Ovary (tissue), 9 donors: ENCODE results near the gene TRRAP. TPM values are rescaled to one million over a fixed set of nuclear protein-coding genes. Genes with fewer than 3 reads are reported as not detected.

ENCODE experiments used
- DNase-seq, 5 donors: peaks; one replicate each; pipeline ENCODE4 v3.0.0-alpha.2; 2019 to 2020
- H3K27ac ChIP-seq, 2 donors: fragments of 200-600 bp; one replicate each; pipeline versions ENCODE4 v1.5.1 to v1.8.0; 2019 to 2022
- H3K27me3 ChIP-seq: fragments of 200-600 bp; one replicate; pipeline ENCODE4 v1.8.0; 2022
- H3K36me3 ChIP-seq: fragments of 200-600 bp; sonication (generic); one replicate; pipeline ENCODE4 v1.5.1; 2019
- H3K4me1 ChIP-seq: one replicate; pipeline ENCODE4 v1.8.1; 2013; ENCODE audit warnings: mild to moderate bottlenecking, moderate library complexity; ENCODE audit not compliant: insufficient read depth
- H3K4me3 ChIP-seq: fragments of 200-600 bp; sonication (generic); one replicate; pipeline ENCODE4 v1.5.1; 2017
- H3K9me3 ChIP-seq, 2 donors: fragments of 200-600 bp in 1 of 2; sonication (generic) in 1 of 2; one replicate each; pipeline versions ENCODE4 v1.5.1 to v1.8.1; 2013 to 2019; ENCODE audit warnings: mild to moderate bottlenecking in 1 of 2, moderate library complexity in 1 of 2
- CTCF ChIP-seq, 3 donors: fragments of 450-650 bp in 2 of 3; fragments of 200-600 bp in 1 of 3; IDR thresholded peaks; one replicate each; pipeline versions ENCODE4 v1.5.1 to v1.8.0; 2016 to 2022; ENCODE audit warnings: antibody characterized with exemption in 3 of 3, mild to moderate bottlenecking in 1 of 3
- EP300 ChIP-seq: sonication (generic); formaldehyde crosslinking; IDR thresholded peaks from one replicate; pipeline ENCODE4 v1.6.1; 2017; ENCODE audit warnings: antibody characterized with exemption
- POLR2A ChIP-seq: fragments of 450-650 bp; IDR thresholded peaks from one replicate; pipeline ENCODE4 v1.6.1; 2017; ENCODE audit warnings: antibody characterized with exemption, mild to moderate bottlenecking, moderate library complexity
- WGBS, 3 donors: extraction: QIAGEN DNeasy Blood & Tissue Kit in 1 of 3; methylation state at CpG; one replicate each; pipeline versions ENCODE4 v1.1.5 to v1.1.7; 2013 to 2017; 5-methylcytosine and 5-hydroxymethylcytosine counted together
- intact Hi-C, 4 donors: fragments of 100-400 bp; cut with DNase I; formaldehyde crosslinking; loops; one replicate each; pipeline versions ENCODE4 v1.11.0 to v1.15.1; 2022 to 2023
- polyA plus RNA-seq, 2 donors: library from polyadenylated mRNA; stranded (reverse); fragments of 200-250 nt in 1 of 2; fragments of 350-450 nt in 1 of 2; fragmentation: Illumina TruSeq in 1 of 2; extraction: RNeasy Lipid Tissue Mini Kit (QIAGEN cat#74804) in 1 of 2; gene quantifications; one replicate each; pipeline ENCODE4 v1.2.3, GENCODE V29; 2013 to 2014
- total RNA-seq, 7 donors: library from RNA; depleted of rRNA in 2 of 7; stranded (reverse); fragments of >200 nt in 2 of 7; fragmentation: NEBNext Ultra II Directional in 3 of 7; extraction: Animal tissue kit (Norgen Biotek cat#: 25700) in 3 of 7; gene quantifications; one replicate each; pipeline versions ENCODE4 v1.1.0 to v1.2.4, GENCODE V29; 2016 to 2023
- donor health status: DM: no; HTN: no; CAD: no; lungs with moderate emphysema.
- donor health status: DM: no; HTN: no; CAD: no.
- donor health status: Bipolar disorder and iron deficiency.
- donor health status: DM: yes; HTN: yes; CAD: no.
- donor health status: DM: no; HTN: no; CAD: no.
- donor health status: DM: yes; HTN: yes; CAD: no.

Gene TRRAP
- total and polyA plus RNA-seq, 9 donors, result 15.9 to 47.9 (median 36.6) TPM

DNA sequence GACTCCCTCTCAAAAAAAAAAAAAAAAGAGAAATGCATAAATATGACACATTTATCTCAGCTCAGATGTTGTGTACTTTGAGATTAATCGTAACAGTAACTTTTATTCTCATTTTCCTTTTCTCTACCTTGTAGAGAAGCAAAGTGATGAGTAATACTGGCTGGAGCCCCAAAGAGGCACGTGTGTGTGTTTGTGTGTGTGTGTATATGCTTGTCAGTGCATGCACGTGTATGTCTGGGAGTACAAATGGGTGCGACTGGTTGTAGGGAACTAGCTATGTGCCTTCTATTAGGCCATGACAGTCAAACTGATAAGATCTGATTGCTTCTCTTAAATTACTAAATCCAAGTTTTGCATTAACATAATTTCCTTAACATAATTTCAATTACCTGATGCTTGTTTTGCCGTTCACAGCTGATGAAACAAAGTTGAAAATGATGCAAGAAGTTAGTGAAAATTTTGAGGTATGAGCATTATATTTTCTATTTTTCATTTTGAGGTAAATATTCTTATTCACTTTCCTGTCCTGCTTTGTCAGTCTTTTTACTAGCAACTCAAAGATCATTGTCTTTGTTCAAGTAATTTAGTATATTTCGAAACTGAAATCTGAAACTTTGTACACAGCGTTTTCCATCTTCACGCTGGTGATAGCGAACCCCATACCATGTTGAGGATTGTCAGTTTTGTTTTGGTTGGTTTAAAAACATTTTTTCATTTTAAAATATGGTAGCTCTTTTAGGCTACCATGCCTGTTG lies 3.4 kb downstream of the TRRAP start:
- H3K36me3 ChIP-seq, result no peaks in the 10 kb centered on the region
- peaks cover 11% of the 10 kb centered on the region for H3K4me1 ChIP-seq
- H3K4me3 ChIP-seq, result no peak overlapping the region
- no peak for DNase-seq
- WGBS, 3 donors, result 81 to 82% (median 82%) methylated on average over 9 of the region's 9 CpGs
- intact Hi-C loops, result no loop called here
- no peak for TF ChIP-seq POLR2A
- no peak for TF ChIP-seq CTCF (IDR thresholded peaks at IDR 0.05)
- TF ChIP-seq EP300, result no peak
- no peaks in the 10 kb centered on the region for H3K9me3 ChIP-seq
- no peak overlapping the region for H3K27ac ChIP-seq
- no peaks in the 10 kb centered on the region for H3K27me3 ChIP-seq

DNA sequence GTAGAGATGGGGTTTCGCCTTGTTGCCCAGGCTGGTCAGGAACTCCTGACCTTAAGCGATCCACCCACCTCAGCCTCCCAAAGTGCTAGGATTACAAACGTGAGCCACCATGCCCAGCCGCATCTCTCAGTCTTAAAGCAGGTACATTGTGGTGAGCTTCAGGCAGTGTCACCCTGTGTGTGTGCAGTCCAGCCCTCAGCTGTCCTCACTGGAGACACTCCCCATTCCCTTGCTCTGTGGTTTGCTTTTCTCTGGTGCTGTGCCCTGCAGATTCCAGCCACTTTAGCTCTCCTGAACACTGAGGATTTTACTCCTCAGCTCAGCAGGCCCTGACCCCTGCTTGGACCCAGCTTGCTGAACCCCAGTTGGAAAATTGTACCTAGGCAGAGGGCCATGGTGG lies 6.1 kb downstream of the TRRAP start:
- H3K27ac ChIP-seq, result no peak overlapping the region
- H3K27me3 ChIP-seq, result no peaks in the 10 kb centered on the region
- H3K9me3 ChIP-seq, result no peaks in the 10 kb centered on the region
- peaks cover 6% of the 10 kb centered on the region for H3K4me1 ChIP-seq
- no peak overlapping the region for H3K4me3 ChIP-seq
- no peak for TF ChIP-seq EP300
- no peak for TF ChIP-seq CTCF (IDR thresholded peaks at IDR 0.05)
- no peak for TF ChIP-seq POLR2A
- H3K36me3 ChIP-seq, result no peaks in the 10 kb centered on the region
- DNase-seq, result no peak
- intact Hi-C loops, result no loop called here
- WGBS, 3 donors, result 83 to 87% (median 86%) methylated on average over 4 of the region's 4 CpGs

GRCh38 chr7:98887038-98887437 lies 8.7 kb downstream of the TRRAP start:
- Histone ChIP-seq H3K4me1 (no peaks in the 10 kb centered on the region), H3K27me3 (no peaks in the 10 kb centered on the region), H3K4me3 (no peak overlapping the region), H3K36me3 (no peaks in the 10 kb centered on the region), H3K27ac (no peak overlapping the region), H3K9me3 (no peaks in the 10 kb centered on the region)
- TF ChIP-seq POLR2A (no peak), CTCF (IDR thresholded peaks at IDR 0.05) (no peak), EP300 (no peak)
- DNase-seq, result no peak
- intact Hi-C loops, result no loop called here

GRCh38 chr7:98892609-98893008 lies 14.3 kb downstream of the TRRAP start:
- H3K27ac ChIP-seq, result no peak overlapping the region
- 94 to 95% (median 94%) methylated on average over 7 of the region's 7 CpGs for WGBS, 3 donors
- no peak overlapping the region for H3K4me3 ChIP-seq
- intact Hi-C loops, result no loop called here
- H3K27me3 ChIP-seq, result no peaks in the 10 kb centered on the region
- no peak for TF ChIP-seq EP300
- TF ChIP-seq CTCF (IDR thresholded peaks at IDR 0.05), result no peak
- TF ChIP-seq POLR2A, result no peak
- no peaks in the 10 kb centered on the region for H3K36me3 ChIP-seq
- no peak for DNase-seq
- H3K9me3 ChIP-seq, result no peaks in the 10 kb centered on the region
- H3K4me1 ChIP-seq, result no peaks in the 10 kb centered on the region
